HCT116 (cell line): ENCODE data around the gene NKAP. TPM values are rescaled to one million over a fixed set of nuclear protein-coding genes. Genes with fewer than 3 reads are reported as not detected.
"Not testable (repeated sequence)": the region's sequence is repeated elsewhere in the genome, so short reads cannot be mapped to it uniquely, and the experiment has no call there.

ENCODE experiments used
- ATAC-seq: fragments of 200-7000 bp; cut with Tn5 transposase; 2 replicates; pipeline ENCODE4 v1.9.1; 2020; ENCODE audit warnings: mild to moderate bottlenecking, moderate library complexity
- BruUV-seq: library from RNA; stranded (reverse); fragments of 400-500 nt; replicated peaks from 2 replicates; lab custom pipeline; 2021; lab: Mats Ljungman, UMichigan
- CTCF ChIA-PET: fragments of 300-600 bp; sonication (Branson Sonifier 250); formaldehyde crosslinking; loops from one replicate; lab custom pipeline; 2021; ENCODE audit warnings: antibody characterized with exemption; lab: Charles Lee
- POLR2A ChIA-PET: fragments of 300-600, 350-600 bp; sonication (Branson Sonifier 250); formaldehyde crosslinking; loops from one replicate; lab custom pipeline; 2021; ENCODE audit warnings: antibody characterized with exemption; lab: Charles Lee
- RAD21 ChIA-PET, 2 experiments: fragments of 300-600 bp; sonication (Branson Sonifier 250); formaldehyde crosslinking; loops; one replicate each; lab custom pipeline; 2023; ENCODE audit warnings: low total read pairs in 2 of 2; ENCODE audit not compliant: uncharacterized antibody in 2 of 2, unreplicated experiment in 2 of 2, low non-redundant PET in 1 of 2; lab: Charles Lee
- DNase-seq: peaks from one replicate; pipeline ENCODE4 v3.0.0-alpha.2; 2010; ENCODE audit warnings: low read depth, low spot score
- H2AFZ ChIP-seq: fragments of 200-600 bp; shearing (Covaris generic), sonication (generic); 2 replicates; pipeline ENCODE4 v1.6.1; 2017; ENCODE audit warnings: low read depth, mixed run types, mixed read lengths, antibody characterized with exemption, low read length; ENCODE audit not compliant: poor library complexity, severe bottlenecking
- H3K27ac ChIP-seq: 2 replicates; pipeline ENCODE4 v1.5.1; 2012; ENCODE audit warnings: low read depth, low read length
- H3K27me3 ChIP-seq: fragments of 200-600 bp; sonication (generic); 2 replicates; pipeline ENCODE4 v1.6.1; 2016; ENCODE audit warnings: mixed run types, low read length, mixed read lengths; ENCODE audit not compliant: insufficient read depth
- H3K36me3 ChIP-seq, 2 experiments: fragments of 200-500 bp in 1 of 2; fragments of 200-600 bp in 1 of 2; sonication (Bioruptor generic) in 1 of 2; sonication (generic) in 1 of 2; 2 replicates each; pipeline versions ENCODE4 v1.5.1 to v1.6.1; 2014 to 2016; ENCODE audit warnings: low read length in 2 of 2, inconsistent platforms in 1 of 2, mixed read lengths in 1 of 2, mixed run types in 1 of 2; ENCODE audit not compliant: insufficient read depth in 2 of 2, control insufficient read depth in 1 of 2
- H3K4me1 ChIP-seq, 2 experiments: fragments of 200-600 bp in 1 of 2; sonication (generic) in 1 of 2; 2 replicates each; pipeline versions ENCODE4 v1.5.1 to v1.6.1; 2012 to 2017; ENCODE audit warnings: low read length in 2 of 2, inconsistent platforms in 1 of 2, mild to moderate bottlenecking in 1 of 2, mixed read lengths in 1 of 2, mixed run types in 1 of 2, moderate library complexity in 1 of 2; ENCODE audit not compliant: insufficient read depth in 2 of 2, control insufficient read depth in 1 of 2
- H3K4me2 ChIP-seq: fragments of 200-600 bp; sonication (generic); 2 replicates; pipeline ENCODE4 v1.6.1; 2017; ENCODE audit warnings: mixed run types, low read length, mixed read lengths
- H3K4me3 ChIP-seq, 2 experiments: fragments of 200-600 bp in 1 of 2; sonication (generic) in 1 of 2; replicated peaks in 1 of 2; 2 replicates each; pipeline ENCODE4 v1.5.1; 2011 to 2016; ENCODE audit warnings: low read length in 2 of 2, control low read depth in 1 of 2, low read depth in 1 of 2, mild to moderate bottlenecking in 1 of 2, mixed read lengths in 1 of 2, mixed run types in 1 of 2
- H3K79me2 ChIP-seq: fragments of 200-600 bp; sonication (generic); 2 replicates; pipeline ENCODE4 v1.6.1; 2017; ENCODE audit warnings: mild to moderate bottlenecking, mixed run types, low read length, moderate library complexity, mixed read lengths; ENCODE audit not compliant: insufficient read depth
- H3K9ac ChIP-seq: fragments of 200-600 bp; sonication (generic); 2 replicates; pipeline ENCODE4 v1.6.1; 2016; ENCODE audit warnings: low read length, mixed read lengths
- H3K9me2 ChIP-seq: fragments of 200-600 bp; sonication (generic), shearing (Covaris generic); 2 replicates; pipeline ENCODE4 v1.6.1; 2017; ENCODE audit warnings: mixed run types, mild to moderate bottlenecking, moderate library complexity; ENCODE audit not compliant: insufficient read depth
- H3K9me3 ChIP-seq, 2 experiments: fragments of 200-500 bp in 1 of 2; fragments of 200-600 bp in 1 of 2; sonication (Bioruptor generic) in 1 of 2; sonication (generic) in 1 of 2; 2 replicates each; pipeline ENCODE4 v1.6.1; 2014 to 2017; ENCODE audit warnings: low read length in 2 of 2, mixed read lengths in 2 of 2, inconsistent platforms in 1 of 2, low read depth in 1 of 2, mild to moderate bottlenecking in 1 of 2, mixed run types in 1 of 2, moderate library complexity in 1 of 2; ENCODE audit not compliant: control insufficient read depth in 1 of 2, insufficient read depth in 1 of 2
- H4K20me1 ChIP-seq: fragments of 200-600 bp; sonication (generic), shearing (Covaris generic); 2 replicates; pipeline ENCODE4 v1.6.1; 2017; ENCODE audit warnings: mixed run types, mild to moderate bottlenecking, moderate library complexity; ENCODE audit not compliant: insufficient read depth
- FOSL1 ChIP-seq: IDR thresholded peaks from 2 replicates; pipeline ENCODE4 v1.6.1; 2012; ENCODE audit warnings: low read depth
- POLR2A ChIP-seq: IDR thresholded peaks from 2 replicates; pipeline ENCODE4 v1.7.0; 2011; ENCODE audit warnings: borderline replicate concordance; ENCODE audit not compliant: insufficient read depth, insufficient read length; ENCODE audit errors: extremely low read depth
- SRF ChIP-seq: IDR thresholded peaks from 2 replicates; pipeline ENCODE4 v1.6.1; 2012; ENCODE audit warnings: low read depth
- TCF7L2 ChIP-seq: IDR thresholded peaks from 2 replicates; pipeline ENCODE4 v1.7.0; 2011; ENCODE audit warnings: borderline replicate concordance, inconsistent platforms; ENCODE audit not compliant: insufficient read depth, insufficient read length; ENCODE audit errors: extremely low read depth
- ZFX ChIP-seq: fragments of 450-650 bp; IDR thresholded peaks from 2 replicates; pipeline ENCODE4 v1.6.1; 2017
- intact Hi-C: fragments of 100-400 bp; cut with micrococcal nuclease; formaldehyde crosslinking; loops from 2 replicates; pipeline ENCODE4 v1.10.0; 2022
- total RNA-seq: library from RNA; stranded (reverse); gene quantifications from one replicate; pipeline ENCODE4 v1.2.1, GENCODE V29; 2021; ENCODE audit not compliant: unreplicated experiment

The NKAP gene
- total RNA-seq, 1 experiment from 2014 or later: 9.3 TPM

DNA sequence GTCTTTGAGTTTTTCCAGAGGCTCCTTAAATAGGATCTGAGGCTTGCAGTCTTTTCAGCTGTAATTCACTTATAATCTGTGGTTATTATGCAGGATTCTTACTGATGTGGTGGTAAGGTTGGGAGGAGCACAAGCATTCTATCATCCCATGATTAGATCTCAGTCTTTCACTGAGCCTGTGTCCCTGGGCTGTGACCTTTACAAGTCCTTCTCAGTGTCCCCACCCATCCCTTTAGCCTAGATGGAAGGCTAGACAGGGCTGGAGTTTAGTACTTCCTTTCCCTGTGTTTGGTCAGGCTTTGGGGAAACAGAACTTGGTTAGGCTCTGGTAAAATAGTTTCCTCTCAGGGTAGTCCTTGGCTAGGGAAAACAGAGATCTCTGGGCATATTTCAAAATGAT lies 17.1 kb upstream of the NKAP start:
- no peaks in the 10 kb centered on the region for H3K9me2 ChIP-seq
- no peaks in the 10 kb centered on the region for H4K20me1 ChIP-seq
- H3K9ac ChIP-seq: no peak overlapping the region
- no peak overlapping the region for H3K27ac ChIP-seq
- no peak for DNase-seq
- CTCF ChIA-PET: no interaction called here
- no peaks in the 10 kb centered on the region for H3K4me1 ChIP-seq
- H3K4me3 ChIP-seq: no peak overlapping the region
- no TSS peak for BruUV-seq
- intact Hi-C loops: no loop called here
- no peaks in the 10 kb centered on the region for H3K36me3 ChIP-seq
- no peaks in the 10 kb centered on the region for H3K9me3 ChIP-seq
- TF ChIP-seq SRF: no peak
- TF ChIP-seq TCF7L2: no peak
- no peak for TF ChIP-seq POLR2A
- TF ChIP-seq ZFX: no peak
- TF ChIP-seq FOSL1: no peak
- H3K27me3 ChIP-seq: no peaks in the 10 kb centered on the region
- ATAC-seq: no peak
- H3K79me2 ChIP-seq: no peaks in the 10 kb centered on the region
- no peak overlapping the region for H3K4me2 ChIP-seq
- RAD21 ChIA-PET: no interaction called here
- POLR2A ChIA-PET: no interaction called here
- H2AFZ ChIP-seq: no peak overlapping the region

DNA sequence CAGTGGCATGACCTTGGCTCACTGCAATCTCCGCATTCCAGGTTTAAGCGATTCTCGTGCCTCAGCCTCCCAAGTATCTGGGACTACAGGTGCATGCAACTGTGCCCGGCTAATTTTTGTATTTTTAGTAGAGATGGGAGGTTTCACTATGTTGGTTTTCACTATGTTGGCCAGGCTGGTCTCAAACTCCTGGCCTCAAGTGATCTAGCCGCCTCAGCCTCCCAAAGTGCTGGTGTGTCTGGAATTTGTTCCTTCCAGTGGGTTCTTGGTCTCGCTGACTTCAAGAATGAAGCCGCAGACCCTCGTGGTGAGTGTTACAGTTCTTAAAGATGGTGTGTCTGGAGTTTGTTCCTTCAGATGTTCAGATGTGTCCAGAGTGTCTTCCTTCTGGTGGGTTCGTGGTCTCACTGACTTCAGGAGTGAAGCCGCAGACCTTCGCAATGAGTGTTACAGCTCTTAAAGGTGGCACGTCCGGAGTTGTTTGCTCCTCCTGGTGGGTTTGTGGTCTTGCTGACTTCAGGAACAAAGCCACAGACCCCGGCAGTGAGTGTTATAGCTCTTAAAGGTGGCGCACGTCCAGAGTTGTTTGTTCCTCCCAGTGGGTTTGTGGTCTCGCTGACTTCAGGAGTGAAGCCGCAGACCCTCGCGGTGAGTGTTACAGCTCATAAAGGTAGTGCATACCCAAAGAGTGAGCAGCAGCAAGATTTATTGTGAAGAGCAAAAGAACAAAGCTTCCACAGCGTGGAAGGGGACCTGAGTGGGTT lies 12.4 kb upstream of the NKAP start:
- POLR2A ChIA-PET, H3K4me1 ChIP-seq, H3K27ac ChIP-seq, ATAC-seq, H2AFZ ChIP-seq, intact Hi-C loops, RAD21 ChIA-PET, H4K20me1 ChIP-seq, H3K9me2 ChIP-seq, H3K4me3 ChIP-seq, CTCF ChIA-PET, H3K36me3 ChIP-seq, BruUV-seq, H3K9me3 ChIP-seq, H3K4me2 ChIP-seq, H3K9ac ChIP-seq, H3K27me3 ChIP-seq, H3K79me2 ChIP-seq, DNase-seq: not testable (repeated sequence)
